Stimulated activated CD4-positive, alpha-beta T cell treated with anti-CD3 and anti-CD28 coated beads, Interleukin-4, amount 100 ng/mL, for 24 hours (primary cell): ENCODE results near the gene SIGMAR1.
"Not testable (repeated sequence)": the region's sequence is repeated elsewhere in the genome, so short reads cannot be mapped to it uniquely, and the experiment has no call there.

Experiments used
- DNase-seq: peaks from one replicate; pipeline ENCODE4 v3.0.0-alpha.2; 2020

The SIGMAR1 gene

DNA sequence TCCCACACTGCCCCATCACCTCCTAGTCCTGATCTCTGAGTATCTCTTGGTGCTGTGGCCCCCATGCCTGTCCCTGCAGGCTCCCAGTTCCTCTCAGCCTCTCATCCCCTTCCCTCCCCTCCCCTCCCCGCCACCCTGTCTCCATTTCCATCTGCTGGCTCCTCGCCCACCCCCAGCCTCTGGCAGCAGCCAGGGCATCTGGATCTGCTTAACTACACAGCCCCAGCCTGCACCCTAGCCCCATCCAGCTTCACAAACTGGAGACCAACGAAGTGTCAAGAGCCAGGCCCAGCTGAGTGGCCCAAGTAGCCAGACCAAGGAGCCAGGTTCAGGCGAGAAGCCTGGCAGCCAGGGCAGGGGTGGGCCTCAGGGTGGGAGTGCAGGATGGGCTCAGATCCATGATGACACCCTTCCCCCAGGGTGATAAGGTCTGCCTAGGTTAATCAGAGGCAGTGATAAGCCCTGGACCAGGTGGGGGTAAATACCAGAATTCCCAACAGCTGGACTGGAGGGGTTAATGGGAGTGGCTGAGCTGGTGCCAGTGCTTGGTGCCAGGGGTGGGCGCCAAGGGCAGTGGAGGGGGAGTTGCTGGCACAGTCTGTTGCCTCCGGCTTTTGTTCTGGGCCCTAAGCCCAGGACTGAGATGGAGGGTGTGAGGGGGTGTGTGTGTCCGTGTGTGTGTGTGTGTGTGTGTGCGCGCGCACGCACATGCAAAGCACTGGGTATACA, 16.9 kb upstream of the SIGMAR1 start:
- DNase-seq: no peak

DNA sequence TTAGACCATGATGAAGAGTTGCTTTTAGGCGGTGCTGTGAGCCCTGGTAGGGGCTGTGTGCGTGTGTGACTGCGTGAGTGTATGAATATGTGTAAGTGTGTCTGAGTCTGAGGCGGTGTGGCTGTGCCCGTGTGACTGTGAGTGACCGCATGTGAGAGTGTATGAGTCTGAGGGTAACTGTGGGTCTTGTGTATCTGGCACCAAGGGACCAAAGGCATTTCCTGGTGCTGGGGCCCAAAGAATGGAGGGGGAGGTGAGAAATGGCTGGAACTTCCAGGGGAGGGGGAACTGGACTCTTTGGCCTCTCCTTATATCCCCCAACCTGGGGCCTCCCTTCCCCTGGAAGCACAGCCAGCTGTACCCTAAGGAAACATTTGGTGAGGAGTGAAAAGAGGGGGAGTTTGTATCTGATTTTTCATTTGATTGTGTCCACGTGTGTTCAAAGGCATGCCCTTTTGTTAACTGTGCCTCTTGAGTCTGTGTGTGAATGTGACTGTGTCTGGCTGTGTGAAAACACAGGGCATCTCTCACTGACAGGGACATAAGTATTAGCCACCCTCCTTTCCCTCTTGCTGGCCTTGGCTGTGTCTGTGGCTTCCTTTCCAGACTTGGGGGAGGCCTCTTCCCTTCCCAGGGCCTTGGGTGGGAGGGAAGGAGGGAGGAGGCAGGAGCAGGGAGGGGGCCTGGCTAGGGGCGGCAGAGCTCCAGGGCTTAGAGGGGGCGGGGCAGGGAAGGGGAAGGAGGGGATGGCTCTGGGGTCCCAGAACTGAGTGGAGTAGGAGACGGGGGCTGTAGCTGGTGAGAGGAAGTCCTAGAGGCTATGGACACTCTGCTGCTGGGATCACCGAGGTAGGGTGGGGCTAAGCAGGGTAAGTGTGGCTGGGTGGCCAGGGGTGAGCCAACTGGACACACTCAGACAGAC, 15.8 kb upstream of the SIGMAR1 start:
- DNase-seq: no peak

DNA sequence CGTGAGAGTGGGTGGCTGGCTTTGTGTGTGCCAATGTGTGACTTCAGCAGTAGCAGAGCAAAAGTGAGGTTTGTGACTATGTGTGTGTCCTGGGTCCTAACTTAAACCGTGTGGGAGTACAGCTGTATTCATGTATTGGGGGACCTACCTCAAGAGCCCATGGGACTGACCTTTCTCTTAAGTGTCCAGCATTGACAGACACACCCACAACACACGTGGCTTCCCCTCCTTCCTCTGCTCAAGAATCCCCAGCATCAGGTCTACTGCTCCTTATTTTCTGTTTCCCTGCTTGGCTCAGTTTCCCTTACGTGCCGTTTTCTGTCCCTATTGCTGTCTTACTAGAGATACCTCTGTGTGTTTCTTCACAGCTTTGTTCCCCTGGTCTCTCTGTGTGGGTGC, 15.0 kb upstream of the SIGMAR1 start:
- DNase-seq: no peak

DNA sequence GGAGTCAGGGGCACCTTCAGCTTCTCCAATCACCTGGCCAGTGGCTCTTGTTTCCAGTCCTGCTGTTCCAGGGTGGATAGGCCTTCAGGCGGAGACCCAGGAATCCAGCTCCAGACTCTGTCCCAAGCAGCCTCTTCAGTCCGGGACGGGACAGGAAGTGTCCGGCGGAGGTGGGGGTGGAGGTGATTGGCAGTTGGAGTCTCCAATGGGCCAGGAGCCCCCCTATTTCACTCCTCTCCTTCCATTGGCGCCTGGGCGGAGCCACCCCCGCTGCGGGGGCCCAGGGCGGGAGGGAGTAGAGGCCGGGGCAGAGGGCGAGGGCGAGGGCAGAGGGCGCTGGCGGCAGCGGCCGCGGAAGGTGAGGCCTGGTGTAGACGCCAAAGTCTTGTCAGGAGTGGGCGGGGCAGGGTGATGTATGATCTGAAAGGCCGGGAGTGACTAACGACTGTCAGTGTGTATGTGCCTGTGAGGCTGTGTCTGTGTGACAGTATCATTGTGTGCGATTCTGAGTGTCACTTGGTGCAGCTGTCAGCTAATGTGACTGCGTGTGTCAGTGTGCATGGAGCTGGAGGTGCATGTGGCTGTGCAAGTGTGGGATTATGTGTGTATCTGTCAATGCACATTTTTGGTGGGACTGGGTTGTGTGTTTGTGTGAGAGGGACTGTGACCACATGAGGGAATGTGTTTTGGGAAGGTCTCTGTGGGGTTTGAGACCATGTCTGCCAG, 14.5 kb upstream of the SIGMAR1 start, which contains the start of gene IL11RA:
TSS of gene IL11RA (plus strand) at position 310 of the 726 bp plus-strand sequence. CDS start 3,033 bp downstream, outside the sequence.
- DNase-seq: peak; percentile 65

DNA sequence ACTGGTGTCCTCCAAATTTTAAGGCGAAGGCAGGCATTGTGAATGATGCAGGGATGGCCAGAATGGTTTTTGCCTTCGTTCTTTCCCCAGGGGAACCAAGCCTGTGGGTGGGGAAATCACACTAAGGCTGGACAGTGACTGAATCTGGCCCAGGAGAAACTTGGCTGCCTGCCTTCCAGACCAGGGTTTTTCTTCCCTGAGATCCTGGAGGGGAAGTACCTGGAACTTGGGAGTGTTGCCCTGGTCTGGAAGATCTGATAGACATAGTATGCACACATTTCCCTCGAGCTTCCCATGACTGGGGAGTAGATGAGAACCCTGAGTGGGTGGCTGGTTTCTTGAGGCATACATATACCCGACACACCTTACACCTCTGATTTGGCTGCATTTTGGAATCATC, 13.7 kb upstream of the SIGMAR1 start:
- DNase-seq: no peak

DNA sequence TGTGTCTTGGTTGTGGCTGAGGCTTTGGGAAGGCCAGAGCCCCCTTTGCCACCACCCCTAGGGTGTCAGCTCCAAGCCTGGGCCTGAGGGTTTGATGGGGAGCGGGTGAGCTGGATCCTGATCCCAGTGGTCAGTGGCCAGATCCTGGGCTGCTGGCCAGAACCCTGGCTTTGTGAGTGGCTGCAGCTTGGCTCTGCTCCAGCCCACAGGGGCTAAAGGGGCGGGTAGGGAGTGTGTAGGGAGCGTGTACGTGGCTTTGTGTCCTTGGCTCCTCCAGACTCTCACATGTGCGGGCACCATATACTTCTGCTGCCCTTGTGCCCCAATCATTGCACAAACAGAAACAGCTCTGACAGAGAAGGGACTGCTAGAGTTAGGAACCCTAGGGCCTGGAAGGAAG, 13.2 kb upstream of the SIGMAR1 start:
- DNase-seq: no peak

DNA sequence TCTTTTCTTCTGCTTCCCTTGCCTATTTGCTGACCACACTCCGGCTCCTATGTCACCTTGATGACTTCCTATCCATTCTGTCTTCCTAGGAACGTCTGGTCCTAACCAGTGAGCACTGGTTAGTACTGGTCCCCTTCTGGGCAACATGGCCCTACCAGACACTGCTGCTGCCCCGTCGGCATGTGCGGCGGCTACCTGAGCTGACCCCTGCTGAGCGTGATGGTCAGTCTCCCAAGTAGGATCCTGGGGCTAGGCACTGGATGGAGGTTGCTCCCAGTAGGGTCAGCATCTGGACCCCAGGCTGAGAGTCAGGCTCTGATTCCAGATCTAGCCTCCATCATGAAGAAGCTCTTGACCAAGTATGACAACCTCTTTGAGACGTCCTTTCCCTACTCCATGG, 11.1 kb upstream of the SIGMAR1 start:
- no peak for DNase-seq

DNA sequence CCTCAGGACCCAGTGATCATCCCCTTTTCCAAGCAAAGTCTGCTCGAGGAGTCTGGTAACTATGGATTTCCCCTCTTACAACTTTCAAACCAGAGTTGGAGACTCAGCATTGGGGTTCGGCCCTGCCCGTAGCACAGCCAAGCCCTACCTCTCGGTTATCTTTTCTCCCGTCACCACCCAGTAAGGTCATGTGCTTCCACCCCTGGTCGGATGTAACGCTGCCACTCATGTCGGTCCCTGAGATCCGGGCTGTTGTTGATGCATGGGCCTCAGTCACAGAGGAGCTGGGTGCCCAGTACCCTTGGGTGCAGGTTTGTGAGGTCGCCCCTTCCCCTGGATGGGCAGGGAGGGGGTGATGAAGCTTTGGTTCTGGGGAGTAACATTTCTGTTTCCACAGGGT, 10.1 kb upstream of the SIGMAR1 start:
- DNase-seq: no peak

DNA sequence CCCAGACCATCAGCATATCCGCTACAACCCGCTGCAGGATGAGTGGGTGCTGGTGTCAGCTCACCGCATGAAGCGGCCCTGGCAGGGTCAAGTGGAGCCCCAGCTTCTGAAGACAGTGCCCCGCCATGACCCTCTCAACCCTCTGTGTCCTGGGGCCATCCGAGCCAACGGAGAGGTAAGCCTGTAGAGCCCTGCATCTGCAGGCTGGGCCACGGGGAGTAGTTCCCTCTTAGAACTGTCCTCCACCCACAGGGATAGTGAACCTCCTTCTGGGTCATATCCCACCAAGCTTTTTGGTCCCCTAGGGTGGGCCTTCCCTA, 9.5 kb upstream of the SIGMAR1 start:
- DNase-seq: no peak

DNA sequence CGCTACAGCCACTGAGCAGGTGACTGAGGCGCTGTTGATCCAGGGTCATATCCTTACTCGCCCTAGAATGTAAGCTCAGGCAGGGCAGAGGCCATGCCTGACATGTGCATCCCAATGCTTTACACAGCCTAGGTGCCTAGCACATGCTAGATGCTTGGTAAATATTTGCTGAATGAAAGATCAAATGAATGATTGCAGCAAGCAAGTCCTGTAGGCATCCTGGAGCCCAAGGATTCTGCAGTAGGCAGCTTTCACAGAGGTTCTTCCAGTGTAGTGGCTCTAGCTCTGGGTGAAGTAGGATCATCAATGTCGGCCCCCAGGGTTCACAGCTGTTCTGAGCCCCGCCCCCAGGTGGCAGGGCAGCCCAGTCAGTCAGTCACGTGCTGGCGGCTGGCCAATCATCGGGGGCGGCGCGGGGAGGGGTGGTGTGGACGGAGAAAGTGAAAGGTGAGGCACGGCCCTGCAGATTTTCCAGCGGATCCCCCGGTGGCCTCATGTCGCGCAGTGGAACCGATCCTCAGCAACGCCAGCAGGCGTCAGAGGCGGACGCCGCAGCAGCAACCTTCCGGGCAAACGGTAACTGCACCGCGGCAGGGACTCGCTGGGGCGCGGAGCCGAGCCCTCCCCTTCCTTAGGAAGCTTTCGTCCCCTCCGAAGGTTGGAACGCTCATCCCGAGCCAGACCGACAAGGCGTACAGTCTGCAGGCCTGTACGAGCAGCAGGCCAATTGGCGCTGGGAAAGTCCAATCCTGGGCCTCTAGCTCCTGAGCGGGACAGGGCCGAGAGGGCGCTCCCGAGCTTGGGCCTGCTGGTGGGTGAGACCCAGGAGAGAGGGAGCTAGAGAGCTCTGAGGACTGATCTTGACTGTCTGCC, 8.9 kb upstream of the SIGMAR1 start, which contains the start of gene GALT:
TSS of gene GALT (plus strand) at position 465 of the 873 bp plus-strand sequence. CDS start at position 495, 30 bp downstream.
- peak; percentile 98 for DNase-seq

DNA sequence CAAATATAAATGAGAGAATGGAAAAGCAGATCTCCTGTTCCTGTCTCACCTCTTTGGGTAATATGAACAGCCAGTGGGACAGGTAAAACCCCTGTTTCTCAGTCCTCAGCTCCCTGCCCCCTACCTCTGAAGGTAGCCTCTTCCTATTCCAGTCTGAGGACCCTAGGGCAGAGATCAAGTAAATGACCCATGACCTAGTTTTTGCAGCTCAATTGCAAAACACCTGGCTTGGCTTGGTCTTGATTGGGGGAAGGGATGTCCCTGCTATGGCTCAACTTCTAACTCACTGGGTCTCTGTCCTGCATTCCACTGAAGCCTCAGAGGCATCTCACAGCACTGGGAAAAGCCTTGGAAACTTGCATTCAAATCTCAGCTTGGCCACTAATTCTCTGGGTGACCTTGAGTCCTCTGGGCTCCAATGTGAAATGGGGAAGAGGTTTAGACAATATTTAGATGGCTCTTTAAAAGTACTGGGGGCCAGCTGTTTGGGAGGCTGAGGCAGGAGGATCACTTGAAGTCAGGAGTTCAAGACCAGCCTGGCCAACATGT, 7.3 kb upstream of the SIGMAR1 start:
- DNase-seq: no peak

DNA sequence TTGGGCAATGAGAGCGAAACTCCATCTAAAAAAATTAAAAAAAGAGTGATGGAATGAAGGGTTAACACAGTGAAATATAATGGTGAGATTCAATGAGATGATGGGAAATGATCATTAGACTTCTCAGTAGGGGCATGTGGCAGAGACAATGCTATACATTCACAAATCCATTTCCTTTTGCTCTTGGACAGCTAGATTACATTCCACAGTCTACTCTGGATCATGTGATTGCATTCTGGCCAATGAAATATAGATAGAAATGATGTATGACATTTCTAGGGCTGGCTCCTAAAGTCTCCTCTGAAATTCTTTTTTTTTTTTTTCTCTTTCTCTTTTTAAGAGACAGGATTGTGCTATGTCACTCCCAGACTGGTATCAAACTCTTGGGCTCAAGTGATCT, 5.1 kb upstream of the SIGMAR1 start:
- no peak for DNase-seq

DNA sequence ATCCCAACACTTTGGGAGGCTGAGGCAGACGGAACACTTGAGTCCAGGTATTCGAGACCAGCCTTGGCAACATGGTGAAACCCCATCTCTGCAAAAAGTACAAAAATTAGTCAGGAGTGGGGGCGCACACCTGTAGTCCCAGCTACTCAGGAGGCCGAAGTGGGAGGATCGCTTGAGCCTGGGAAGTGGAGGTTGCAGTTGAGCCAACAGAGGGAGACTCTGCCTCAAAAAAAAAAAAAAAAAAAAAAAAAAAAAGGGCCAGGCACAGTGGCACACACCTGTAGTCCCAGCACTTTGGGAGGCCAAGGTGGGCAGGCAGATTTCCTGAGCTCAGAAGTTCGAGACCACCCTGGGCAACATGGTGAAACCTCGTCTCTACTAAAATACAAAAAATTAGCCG, 1.7 kb upstream of the SIGMAR1 start:
- DNase-seq: not testable (repeated sequence)

DNA sequence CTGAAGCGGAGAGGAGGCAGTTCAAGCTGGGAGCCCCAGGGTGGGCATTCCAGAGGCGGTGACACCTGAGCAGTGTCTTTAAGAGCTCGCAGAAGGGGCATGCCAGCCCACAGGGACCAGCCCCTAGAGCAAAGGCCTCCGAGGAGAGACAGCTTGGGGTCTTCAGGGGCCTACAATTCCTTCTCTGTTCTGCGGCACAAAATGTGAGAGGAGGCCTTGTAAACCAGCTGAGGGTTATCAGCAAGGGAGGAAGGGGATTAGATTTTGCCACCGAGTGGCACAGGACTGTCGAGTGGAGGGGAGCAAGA, 505 bp upstream of the SIGMAR1 start:
- no peak for DNase-seq

DNA sequence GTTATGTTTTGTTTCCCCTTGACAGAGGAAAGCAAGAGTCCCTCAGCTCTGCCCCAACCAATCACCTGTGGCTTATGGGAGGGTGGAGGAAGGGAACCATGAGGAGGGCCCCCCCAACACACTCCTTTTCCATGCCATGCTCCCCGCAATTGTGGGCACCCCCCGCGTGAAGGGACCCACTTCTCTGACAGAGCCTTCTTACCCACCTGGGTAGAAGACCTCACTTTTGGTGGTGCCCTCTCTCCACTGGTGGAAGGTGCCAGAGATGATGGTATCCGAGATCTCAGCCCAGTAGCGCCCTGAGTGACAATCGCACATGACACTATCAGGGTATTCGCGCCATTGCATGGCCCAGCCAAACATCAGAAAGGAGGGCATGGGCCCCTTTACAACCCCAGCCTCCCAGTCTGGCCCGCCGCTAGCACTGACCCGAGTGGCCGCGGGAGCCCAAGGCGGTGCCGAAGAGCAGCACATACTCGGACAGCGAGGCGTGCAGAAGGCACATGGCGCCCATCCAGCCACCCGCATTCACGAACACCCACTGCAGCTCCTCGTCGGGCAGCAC, 714 bp downstream of the SIGMAR1 start:
- DNase-seq: peak; percentile 45

DNA sequence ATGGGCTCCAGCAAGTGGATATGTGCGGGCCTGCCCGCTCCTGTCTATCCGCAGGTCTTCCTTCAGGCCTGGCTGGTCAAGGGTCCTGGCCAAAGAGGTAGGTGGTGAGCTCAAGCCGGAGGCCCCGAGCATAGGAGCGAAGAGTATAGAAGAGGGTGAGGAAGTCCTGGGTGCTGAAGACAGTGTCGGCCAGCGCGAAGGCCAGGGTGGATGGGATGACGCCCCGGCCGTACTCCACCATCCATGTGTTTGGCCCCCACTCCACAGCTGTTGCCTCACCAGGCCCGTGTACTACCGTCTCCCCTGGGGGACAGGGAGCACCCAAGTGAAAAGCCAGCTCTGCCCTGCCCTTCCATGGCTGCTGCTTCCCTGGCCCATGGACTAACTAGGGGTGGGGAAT, 2.0 kb downstream of the SIGMAR1 start:
- no peak for DNase-seq

DNA sequence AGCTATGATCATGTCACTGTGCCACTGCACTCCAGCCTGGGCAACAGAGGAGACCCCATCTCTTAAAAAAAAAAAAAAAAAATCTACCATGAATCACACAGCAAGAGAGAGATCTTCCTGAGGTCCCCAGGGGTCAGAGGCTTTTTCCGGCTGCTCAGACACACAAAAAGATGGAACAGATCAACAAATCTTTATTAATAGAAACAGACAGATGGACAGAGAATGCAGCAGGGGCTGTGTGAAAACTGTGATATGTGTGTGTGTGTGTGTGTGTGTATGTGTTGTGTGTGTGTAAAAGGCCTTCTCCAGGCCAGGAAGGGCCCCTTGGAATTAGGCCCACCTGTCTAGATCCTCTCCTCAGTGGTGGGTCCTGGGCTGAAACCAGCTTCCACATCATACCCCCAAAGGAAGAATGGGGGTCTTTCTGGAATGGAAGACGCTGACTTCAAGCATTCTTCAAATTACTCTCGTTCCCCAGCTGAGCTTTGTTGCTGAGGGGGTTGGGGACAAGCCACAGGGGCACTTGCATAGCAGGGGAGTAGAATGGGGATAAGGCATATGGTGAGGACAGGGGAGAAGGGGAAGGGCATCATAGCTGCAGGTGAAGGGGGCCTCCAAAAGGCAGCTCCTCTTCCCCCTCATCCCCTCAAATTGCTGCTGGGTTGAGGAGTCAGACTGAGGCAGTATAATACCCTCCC, 2.9 kb downstream of the SIGMAR1 start:
- no peak for DNase-seq

DNA sequence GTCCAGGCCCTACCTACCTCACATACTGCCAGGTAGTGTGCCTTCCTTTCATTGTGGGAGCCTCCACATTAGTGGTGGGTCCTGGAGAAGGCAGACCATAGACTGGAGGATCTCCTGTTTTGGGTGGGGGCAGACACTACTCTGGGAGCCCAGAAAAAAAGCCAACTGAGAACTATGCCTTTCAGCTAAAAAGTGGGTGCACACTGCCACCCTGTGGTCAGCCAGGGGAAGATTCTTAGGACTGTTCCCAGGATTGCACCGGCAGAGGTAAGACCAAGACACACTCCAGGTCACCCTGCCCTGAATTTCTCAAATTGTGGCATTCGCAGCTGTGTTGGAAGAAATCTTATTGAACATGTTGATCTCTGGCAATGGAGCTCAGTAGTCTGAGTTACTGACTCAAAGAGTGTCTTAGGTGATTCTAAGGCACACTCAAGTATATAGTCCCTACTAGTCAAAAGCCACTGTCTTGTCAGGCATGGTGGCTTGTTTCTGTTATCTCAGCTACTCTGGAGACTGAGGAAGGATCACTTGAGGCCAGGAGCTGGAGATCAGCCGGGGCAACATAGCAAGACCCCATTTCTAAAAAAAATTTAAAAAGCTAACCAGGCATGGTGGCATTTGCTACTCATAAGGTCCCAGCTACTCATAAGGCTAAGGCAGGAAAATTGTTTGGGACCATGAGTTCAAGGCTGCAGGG, 3.6 kb downstream of the SIGMAR1 start:
- peak; percentile 78 for DNase-seq

DNA sequence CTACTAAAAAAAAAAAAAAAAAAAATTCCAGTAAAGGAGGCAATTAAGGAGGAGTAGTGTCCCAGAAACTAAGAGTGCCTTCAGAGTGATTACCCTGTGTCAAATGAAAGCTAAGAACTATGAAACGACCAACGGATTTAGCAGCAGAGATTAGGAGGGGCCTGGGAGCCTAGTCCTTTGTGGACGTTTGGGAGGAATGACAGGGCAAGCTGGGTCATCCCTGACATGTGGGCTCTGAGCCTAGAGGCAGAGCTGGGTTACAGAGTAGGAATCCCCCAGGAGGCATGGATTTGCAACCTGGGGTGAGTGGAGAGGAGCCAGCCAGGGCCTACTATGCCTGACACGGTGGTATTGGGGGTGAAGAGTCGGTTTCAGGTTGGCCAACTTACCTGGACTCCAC, 4.4 kb downstream of the SIGMAR1 start:
- DNase-seq: no peak

DNA sequence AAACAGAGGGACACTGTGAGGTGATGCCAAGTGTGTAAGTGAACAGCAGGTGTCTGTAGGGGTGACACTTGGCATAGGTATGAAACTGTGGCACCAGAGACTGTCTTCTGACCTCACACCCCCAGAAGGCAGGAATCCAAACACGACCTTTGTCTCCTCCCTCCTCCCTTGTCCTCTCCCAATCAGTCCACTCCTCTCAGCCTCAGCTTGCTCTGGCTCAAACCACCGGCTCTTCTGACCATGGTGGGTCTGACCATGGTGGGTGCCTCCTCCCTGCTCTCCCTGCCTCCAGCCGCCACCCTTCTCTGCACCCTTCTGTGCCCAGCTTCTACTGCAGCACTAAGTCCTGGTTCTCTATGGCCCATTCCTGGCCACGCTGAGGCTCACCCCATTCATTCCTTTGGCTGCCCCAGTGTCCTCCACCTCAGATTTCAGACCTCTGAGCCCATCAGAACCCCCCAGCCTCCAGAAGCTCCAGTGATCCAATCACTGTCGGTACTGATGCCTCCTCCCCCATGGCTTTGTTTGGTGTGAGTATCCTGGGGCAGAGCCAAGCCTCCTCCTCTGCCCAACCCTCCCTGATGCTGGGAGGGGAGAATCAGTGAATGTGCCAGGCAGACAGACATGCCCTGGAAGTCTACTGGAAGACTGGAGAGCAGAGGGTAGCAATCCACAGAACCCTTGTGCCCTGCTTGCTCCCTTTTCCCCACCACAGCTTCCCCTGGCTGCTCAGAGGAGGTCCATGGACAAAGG, 7.0 kb downstream of the SIGMAR1 start:
- DNase-seq: no peak
